Fibroblast of skin of back (primary cell): ENCODE data around the gene MYO1E.
"Not testable (repeated sequence)": the region's sequence is repeated elsewhere in the genome, so short reads cannot be mapped to it uniquely, and the experiment has no call there.

Source experiments
- DNase-seq: peaks from one replicate; pipeline ENCODE4 v3.0.0-alpha.2; 2013

The MYO1E gene

DNA sequence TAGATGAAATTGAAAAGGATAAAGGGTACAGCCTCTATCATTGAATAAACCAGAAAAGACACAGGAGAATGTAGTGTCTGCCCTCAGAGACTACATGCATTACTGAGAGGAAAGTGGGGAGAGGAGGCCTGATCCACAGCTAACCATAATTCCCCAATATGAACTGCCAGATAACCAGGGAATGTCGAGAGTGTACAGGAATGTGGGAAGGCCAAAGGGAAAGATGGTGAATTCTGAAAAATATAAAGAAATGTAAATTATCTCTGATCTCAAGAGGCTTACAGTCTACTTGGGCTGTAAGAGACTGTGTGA, 22.3 kb downstream of the MYO1E start:
- no peak for DNase-seq

DNA sequence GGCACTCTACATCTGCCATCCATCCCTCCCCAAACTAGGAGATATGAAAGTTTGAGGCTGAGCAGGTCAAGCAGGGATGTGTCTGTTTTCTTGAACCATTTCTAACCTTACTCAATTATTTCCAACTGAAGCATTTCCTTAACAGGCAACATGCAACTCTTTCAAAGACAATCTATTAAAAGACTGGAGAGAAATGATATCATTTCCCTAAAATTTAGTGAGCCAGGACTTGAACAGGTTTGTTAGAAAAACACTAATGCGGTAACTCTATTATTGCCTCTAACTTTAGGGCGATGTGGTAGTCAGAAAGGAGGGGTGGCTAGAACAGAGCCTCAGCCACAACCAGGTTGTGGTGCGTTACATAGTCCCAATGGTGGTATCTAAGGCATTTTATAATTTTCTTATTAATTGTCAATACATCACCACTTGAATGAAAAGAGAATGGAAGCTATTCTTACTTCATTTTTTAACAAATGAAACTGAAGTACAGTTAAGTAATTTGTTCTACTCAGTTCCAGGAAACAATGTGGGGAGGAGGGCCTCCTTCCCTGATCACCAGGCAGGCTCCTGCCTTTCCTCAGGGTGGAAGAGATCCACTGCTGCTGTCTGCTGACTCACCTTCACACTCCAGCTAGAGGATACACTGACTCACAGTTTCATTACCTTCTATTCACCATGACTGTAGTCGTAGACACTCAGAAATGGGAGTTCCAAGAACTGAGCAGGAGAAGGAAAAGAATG, 22.8 kb downstream of the MYO1E start:
- DNase-seq = peak; percentile 93

DNA sequence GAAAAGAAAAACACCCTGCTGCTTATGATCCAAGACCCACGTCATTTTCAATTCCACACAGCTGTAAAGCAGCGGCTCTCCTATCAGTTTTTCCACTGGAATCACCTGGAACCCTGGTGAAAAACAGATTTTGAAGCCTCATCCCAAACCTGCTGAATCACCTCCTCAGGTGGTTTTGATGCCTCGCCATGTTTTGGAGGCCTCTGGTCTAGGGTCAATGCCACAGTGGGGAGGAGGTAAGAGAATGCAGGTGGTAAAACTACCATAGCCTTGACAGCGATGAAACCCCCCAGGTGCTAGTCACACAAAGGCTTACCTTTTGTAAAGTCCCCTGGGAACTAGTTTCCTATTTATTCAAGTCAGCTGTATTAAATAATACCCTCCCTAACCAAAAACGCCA, 24.8 kb downstream of the MYO1E start:
- no peak for DNase-seq

DNA sequence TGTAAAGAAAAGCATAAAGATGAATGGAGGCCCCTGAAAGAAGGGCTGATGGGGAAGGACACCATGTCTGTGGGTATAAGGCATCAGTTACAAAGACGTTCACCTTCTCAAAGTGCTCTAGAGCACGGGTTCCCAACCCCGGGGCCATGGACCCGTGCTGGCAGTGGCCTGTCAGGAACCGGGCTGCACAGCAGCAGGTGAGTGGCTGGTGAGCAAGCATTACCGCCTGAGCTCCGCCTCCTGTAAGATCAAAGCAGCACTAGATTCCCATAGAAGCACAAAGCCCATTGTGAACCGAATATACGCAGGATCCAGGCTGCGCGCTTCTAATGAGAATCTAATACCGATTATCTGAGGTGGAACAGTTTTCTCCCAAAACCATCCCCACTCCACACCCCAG, 25.7 kb downstream of the MYO1E start:
- DNase-seq = no peak

DNA sequence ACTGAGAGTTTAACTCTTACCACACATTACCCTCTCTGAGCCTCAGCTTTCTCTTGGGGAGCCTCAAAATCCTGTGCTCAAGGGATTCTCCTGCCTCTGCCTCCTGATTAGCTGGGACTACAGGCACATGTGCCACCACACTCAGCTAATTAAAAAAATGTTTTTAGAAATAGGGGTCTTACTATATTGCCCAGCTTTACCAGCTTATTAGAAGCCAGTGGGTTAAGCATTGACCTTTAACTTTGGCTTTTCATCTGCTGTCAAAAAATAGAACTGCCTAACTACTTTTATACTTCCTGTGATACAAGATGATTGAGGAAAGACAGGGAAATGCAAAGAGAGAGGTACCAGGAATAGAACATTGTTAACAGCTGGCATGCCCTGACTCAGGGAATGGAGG, 27.3 kb downstream of the MYO1E start:
- no peak for DNase-seq

DNA sequence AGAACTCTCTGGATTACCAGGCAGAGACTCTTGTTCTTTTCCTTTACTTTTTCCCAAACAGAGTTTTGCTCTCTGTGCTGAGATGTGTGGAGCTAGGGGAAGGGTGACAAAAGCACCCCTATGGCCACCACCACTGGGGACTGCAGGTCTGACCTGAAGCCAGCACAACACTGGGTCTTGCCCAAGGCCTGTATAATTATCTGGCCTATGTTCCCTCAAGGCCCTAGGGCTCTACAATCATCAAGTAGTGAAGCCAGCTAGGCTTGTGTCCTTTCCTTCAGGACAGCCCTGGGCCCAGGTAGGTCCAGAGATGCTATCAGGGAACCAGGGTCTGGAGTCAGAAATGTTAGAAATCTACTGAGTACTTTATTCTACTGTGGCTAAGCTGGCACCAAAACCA, 28.4 kb downstream of the MYO1E start:
- DNase-seq = no peak

DNA sequence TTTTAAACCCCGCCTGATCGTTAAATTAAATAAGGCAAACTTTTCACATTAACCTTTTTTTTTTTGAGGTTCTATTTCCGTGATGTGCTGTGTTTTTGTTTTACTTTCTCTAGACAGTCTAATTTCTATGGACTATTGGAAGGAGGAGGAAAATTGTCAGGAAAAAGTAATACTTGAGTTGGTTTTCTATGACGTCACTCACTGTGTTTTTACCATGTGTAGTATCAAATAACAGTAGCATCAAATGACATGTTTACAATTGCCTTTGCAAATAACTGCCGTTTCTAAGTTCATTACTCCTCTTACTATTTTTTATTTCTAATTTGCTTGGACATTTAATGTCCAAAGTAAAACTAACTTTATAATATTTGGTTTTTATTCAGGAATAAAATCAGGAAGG, 32.3 kb downstream of the MYO1E start:
- DNase-seq = no peak

DNA sequence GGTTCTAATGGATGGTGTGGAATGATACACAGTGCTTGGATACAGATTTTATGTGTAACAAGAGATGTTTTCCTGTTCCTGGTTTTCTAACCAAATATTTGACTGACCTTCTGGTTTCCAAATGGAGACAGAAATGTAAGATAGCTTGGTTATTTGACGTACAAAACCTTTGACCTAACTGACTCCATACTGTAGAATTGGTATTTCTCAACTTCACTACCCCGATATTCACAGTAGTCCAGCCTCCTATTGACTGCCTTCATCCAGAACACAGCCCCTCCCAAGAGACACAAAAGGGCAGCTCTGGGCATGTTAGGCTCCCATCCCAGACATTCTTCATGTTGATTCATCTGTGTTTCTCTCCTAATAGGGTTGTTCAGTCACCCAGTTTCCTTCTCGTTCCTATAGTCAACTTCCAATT, 33.4 kb downstream of the MYO1E start:
- DNase-seq = peak; percentile 90

DNA sequence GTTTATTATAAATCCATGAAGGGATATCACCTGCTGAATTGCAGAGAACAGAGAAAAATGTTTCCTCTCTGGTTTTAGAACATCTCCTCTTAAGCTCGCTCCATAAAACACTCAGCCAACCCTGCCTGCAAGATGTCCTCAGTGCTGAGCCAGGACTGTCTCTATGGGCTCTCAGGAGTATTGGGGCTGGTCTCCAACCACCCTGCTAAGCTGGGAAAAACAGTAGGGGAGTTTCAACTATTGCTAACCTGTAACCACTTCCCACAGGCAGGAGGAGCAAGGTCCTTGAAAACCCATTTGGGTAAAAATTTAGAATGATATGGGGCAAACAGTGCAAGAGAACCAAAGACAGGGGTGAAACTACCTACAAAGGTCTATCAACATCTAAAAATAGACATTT, 34.3 kb downstream of the MYO1E start:
- DNase-seq = no peak

DNA sequence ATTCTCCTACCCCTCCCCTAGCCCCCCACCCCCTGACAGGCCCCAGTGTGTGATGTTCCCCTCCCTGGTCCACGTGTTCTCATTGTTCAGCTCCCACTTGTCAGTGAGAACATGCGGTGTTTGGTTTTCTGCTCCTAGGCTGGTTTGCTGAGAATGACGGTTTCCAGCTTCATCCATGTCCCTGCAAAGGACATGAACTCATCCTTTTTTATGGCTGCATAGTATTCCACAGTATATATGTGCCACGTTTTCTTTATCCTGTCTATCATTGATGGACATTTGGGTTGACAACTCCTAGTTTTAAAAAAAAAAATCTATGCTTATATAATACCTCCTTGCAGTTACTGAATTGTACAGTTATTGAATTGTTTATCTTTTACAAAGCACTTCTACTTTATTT, 35.9 kb downstream of the MYO1E start:
- DNase-seq = not testable (repeated sequence)

DNA sequence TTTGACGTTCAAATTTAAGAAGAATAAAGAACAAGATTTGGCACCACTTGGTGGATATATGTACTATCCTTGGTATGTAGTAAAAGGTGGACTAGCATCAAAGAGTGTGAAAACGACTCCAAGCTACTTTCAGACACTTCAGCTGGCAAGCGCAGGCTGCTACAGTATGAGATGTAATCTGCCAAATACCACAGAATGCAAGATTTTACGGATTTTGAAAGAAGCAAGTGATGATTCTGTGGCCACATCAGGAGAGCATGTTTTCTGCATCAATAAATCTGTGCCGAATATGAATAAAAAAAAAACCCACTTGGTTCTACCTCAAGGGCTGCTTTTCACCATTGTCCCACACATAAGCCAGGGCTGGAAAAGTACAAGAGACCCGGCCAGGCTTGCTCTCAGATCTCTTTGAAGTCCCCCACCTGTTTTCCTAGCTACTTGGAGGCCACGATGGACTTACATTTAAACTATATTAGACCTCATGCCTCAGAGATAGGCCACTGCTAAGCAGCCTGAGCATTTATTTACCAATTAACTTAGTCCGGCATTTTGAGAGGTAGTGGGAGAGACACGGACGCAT, 37.4 kb downstream of the MYO1E start:
- DNase-seq = no peak

DNA sequence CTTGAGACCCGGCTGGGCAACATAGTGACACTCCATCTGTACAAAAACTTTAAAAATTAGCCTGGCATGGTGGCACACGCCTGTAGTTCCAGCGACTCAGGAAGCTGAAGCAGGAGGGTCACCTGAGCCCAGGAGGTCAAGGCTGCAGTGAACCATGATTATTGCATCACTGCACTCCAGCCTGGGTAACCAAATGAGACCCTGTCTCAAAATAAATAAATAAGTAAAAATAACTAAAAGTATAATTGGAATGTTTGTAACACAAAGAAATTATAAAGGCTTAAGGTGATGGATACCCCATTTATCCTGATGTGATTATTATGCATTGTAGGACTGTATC, 38.6 kb downstream of the MYO1E start:
- DNase-seq = no peak

DNA sequence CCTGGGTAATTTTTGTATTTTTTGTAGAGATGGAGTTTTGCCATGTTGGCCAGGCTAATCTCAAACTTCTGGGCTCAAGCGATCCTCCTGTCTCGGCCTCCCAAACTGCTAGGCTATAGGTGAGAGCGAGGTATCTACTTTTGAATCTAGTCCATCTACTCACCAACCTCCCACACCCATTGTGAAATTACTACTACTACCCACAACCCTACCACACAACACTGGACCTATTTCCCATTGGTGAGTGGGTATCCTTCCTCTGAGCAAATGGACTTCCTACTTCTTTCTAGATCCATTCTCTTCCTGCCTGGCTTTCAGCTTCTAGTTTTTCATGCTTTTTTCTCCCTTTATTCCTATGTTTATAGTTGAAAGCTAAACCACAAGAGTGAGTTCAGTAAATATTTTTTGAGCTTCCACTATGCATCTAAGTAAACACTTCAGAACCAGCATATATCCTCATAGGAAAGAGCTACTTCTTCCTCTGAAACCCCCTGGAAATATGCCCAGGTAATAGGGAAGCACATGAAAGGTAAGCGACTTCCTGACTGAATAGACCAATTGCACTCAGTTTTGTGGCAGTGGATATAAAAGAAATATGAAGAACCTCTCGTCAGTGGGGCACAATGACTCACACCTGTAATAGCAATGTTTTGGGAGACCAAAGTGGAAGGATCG, 39.1 kb downstream of the MYO1E start:
- no peak for DNase-seq

DNA sequence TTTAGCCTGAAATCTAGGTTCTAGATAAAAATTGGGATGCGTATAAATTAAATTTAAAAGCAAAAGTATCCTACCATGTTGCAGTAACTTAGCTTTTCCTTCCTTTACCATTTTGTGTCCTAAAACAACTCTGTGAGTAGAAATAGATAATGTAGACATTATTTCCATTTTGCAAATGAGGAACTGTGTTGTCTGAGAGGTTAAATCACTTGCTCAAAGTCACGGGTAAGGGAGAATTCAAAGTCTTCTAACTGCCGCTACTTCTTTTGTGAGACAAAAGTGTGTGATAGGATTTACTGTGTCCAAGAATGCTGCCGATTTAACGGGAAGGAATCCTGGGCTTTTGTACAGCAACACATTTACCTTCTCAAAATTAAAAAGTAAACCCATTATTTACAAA, 40.7 kb downstream of the MYO1E start:
- no peak for DNase-seq

DNA sequence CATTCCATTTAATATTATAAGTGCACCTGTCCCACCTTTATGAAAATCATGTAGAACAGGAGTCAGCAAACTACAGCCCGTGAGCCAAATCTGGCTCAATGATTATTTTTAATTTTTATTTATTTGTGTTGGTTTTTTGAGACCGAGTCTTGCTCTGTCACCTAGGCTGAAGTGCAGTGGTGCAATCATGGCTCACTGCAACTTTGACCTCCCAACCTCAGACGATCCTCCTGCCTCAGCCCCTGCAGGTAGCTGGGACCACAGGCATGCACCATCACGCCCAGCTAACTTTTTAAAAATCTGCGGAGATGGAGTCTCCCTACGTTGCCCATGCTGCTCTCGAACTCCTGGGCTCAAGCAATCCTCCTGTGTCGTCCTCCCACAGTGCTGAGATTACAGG, 42.0 kb downstream of the MYO1E start:
- DNase-seq = no peak

DNA sequence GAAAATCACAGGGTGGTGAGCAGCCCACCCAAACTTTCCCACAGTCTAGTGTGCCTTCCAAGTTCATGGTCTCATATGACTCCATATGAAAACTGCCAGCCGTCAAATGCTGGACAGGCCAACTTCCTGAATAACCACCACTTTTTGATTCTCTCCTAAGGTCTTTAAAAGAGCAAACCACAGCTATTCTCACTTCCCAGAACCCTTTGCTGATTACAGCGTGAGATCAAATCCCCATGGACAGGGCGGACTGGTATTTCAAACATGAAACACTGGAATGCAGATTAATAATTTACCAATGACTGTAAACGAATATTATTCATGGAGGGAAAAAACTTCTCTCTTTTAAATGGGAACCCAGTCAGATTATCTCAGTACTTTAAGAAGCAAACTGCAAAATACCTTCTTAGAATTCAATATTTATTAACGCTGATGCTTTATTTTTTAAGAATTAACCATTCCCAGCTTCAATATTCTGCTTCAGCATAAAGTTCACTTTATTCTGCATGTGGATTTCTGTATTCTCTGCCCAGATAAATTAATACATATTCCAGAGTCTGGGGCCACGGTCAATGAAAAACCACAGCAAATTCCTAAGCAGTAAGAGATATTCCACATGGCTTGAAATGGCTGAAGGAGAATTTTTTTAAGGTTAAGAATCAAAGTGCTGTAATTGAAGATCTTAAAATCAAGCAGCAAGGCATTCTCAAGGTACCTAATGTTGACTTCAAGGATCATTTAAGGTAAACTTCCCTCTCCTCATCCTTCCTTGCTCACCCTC, 42.9 kb downstream of the MYO1E start:
- DNase-seq = peak; percentile 98

DNA sequence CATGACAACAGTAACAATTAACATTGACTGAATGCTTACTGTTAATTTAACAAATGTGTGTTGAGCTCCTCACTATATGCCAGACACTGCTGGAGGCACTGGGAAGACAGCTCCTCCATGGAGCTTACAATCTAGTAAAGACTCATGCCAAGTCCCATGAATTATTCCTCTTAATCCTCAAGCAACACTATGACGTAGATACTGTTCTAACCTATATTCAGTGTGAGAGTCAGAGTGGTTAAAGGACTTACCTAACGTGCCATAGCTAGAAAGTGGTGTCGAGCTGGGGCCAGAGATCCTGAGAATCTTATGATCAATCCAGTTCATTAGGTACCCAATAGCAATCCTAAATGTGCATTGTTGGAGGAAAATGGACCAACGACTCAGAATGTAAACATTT, 43.6 kb downstream of the MYO1E start:
- DNase-seq = no peak

DNA sequence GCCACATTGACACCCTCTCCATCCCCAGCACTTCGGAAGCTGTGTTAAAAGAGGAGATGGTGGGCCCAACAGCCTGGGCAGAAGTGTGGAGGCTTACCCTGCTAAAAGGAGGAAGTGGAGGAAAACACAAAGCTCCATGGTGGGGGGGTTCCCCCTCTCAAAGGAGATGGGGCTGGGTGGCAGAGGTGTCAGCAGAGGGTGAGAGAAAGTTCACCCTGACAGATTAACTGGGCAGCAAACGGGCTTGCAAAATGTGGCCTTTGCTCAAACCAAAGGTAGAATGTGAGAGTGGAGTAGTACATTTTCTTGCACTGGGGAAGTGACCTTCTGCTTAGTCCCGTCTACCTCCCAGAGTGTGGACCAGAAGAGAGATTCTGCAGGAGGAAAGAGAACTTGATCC, 44.7 kb downstream of the MYO1E start:
- DNase-seq = no peak

DNA sequence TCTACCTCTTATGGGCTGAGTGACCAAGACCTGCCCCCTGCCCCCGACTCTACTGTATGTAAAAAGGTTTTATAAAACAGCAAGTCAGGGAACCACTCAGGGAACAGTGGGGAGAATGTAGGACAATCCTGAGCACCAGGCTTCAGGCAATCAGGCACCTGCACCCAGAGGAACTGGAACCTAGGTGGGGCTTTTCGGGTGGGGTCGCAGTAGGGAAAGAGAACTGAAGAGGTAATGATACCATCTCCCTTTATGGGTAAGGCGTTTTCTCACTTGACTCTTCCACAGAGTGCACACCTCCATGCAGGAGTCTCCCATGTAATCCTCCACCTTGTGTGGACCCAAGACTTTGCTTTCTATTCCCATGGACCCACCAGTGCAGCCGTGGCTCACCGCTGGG, 45.8 kb downstream of the MYO1E start:
- DNase-seq = no peak

DNA sequence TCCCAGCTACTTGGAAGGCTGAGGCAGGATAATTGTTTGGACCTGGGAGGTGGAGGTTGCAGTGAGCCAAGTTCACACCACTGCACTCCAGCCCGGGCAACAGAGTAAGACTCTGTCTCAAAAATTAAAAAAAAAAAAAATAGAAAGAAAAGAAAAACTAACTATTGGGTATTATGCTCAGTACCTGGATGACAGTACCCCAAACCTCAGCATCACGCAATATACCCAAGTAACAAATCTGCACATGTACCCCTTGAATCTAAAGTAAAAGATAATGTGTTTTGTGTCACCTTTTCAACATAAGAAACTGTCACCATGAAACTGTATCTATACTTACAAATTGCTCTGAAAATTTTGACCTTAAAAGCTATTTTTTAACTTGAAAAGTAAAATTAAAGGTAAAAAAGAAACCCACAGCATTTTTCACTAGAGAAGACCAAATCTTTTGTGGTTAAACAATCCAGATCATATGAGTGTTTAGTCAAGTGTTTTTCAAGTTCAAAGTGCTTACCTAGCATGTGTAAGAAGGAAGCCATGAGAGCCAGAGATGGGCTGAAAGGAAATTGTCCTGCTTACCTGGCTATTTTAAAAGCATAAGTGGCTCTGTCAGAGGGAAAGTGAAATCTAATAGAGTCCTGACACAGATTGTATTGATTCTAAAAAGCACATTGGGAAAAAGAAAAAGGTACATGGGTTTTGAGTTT, 50.5 kb downstream of the MYO1E start:
- no peak for DNase-seq

DNA sequence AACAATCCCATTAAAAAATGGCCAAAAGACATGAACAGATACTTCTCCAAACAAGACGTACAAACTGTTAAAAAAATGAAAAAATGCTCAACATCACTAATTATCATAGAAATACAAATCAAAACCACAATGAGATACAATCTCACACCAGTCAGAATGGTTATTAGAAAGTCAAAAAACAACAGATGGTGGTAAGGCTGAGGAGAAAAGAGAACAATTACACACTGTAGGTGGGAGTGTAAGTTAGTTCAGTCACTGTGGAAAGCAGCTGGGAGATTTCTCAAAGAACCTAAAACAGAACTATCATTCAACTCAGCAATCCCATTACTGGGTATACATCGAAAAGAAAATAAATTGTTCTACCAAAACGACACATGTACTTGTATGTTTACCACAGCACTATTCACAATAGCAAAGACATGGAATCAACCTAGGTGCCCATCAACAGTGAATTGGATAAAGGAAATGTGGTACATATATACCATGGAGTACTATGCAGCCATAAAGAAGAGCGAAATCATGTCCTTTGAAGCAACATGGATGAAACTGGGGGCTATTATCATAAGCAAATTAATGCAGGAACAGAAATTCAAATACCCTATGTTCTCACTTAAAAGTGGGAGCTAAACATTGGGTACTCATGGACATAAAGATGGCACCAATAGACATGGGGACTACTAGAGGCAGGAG, 51.5 kb downstream of the MYO1E start:
- DNase-seq = no peak

DNA sequence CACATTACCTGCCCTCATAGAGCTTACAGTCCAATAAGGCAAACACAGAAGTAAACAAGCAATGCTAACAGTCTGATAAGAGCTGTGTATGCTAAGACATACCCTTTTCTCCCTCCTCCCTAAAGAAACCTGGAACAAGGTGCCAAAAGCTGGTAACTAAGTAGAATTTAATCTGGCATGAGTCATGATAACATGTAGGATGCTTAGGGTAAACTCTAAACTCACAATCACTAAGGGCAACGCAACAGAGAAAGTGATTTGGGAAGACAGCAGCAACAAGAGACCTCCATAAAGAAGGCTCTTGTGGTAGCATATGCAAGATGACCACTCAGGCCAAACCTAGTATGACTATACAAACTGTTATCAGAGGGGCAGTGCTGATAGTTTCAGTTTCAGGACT, 55.5 kb downstream of the MYO1E start:
- DNase-seq = no peak
